Stomach (tissue), 4 donors: ENCODE measurements around the gene SALL2.

ENCODE experiments used
- EP300 ChIP-seq: sonication (generic); formaldehyde crosslinking; IDR thresholded peaks from one replicate; pipeline ENCODE4 v1.6.1; 2017; ENCODE audit warnings: antibody characterized with exemption
- POLR2A ChIP-seq, 4 donors: fragments of 450-650 bp; IDR thresholded peaks; one replicate each; pipeline ENCODE4 v1.6.1; 2016; ENCODE audit warnings: antibody characterized with exemption in 4 of 4, control low read depth in 2 of 4, mild to moderate bottlenecking in 1 of 4, moderate library complexity in 1 of 4
- TF ChIP-seq, protein P1 (sequence below), 7 experiments: fragments of 450-650 bp in 4 of 7; fragments of 200-600 bp in 3 of 7; sonication (generic) in 3 of 7; IDR thresholded peaks; one replicate each; pipeline ENCODE4 v1.5.1; 2016 to 2019; ENCODE audit warnings: antibody characterized with exemption in 7 of 7, control low read depth in 2 of 7, mild to moderate bottlenecking in 1 of 7

DNA sequence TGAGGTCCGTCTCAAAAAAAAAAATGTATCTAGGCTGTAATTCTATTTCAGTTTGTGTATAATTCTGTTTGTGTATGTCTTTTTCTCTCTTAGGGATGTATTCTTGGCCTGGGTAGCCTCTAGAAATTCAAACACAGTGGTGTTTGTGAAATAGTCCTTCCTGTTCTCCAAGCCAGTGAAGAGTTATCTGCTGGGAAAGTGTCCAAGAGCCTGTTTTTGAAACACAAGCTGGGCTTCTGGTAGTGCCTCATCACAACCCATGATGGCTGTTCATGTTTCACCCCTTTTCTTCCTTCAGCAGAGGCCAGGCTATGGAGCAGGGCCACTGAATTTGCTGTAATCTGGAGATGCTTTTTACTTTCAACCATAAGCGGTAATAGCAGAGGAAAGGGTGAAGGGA lies 29.7 kb downstream of the SALL2 start:
- TF ChIP-seq POLR2A (IDR thresholded peaks at IDR 0.05), result no peak
- no peak for TF ChIP-seq EP300
- TF ChIP-seq, protein P1, sequence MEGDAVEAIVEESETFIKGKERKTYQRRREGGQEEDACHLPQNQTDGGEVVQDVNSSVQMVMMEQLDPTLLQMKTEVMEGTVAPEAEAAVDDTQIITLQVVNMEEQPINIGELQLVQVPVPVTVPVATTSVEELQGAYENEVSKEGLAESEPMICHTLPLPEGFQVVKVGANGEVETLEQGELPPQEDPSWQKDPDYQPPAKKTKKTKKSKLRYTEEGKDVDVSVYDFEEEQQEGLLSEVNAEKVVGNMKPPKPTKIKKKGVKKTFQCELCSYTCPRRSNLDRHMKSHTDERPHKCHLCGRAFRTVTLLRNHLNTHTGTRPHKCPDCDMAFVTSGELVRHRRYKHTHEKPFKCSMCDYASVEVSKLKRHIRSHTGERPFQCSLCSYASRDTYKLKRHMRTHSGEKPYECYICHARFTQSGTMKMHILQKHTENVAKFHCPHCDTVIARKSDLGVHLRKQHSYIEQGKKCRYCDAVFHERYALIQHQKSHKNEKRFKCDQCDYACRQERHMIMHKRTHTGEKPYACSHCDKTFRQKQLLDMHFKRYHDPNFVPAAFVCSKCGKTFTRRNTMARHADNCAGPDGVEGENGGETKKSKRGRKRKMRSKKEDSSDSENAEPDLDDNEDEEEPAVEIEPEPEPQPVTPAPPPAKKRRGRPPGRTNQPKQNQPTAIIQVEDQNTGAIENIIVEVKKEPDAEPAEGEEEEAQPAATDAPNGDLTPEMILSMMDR (IDR thresholded peaks at IDR 0.05), result no peak
